HG03159 (cell line): Measurements from ENCODE around the gene FBXL4.
A peak's percentile ranks its signal among the peaks of the same experiment; 100 is the strongest.

Source experiments
- ATAC-seq: cut with Tn5 transposase; IDR thresholded peaks from one replicate; pipeline ENCODE4 v1.9.1; 2021; ENCODE audit warnings: mild to moderate bottlenecking, moderate library complexity; ENCODE audit not compliant: unreplicated experiment

Gene FBXL4

GRCh38 chr6:98840385-98840784, 107.4 kb downstream of the FBXL4 start:
- ATAC-seq, result no peak

- peak; percentile 38 for ATAC-seq
Observed at GRCh38 chr6:98839781-98840361, 107.9 kb downstream of the FBXL4 start.

GRCh38 chr6:98838975-98839374, 108.8 kb downstream of the FBXL4 start:
- no peak for ATAC-seq

- ATAC-seq, result no peak
Observed at GRCh38 chr6:98838032-98838431, 109.7 kb downstream of the FBXL4 start.

GRCh38 chr6:98836962-98837944, 110.5 kb downstream of the FBXL4 start:
- ATAC-seq, result no peak

GRCh38 chr6:98836025-98836961, 111.5 kb downstream of the FBXL4 start:
- ATAC-seq, result no peak

GRCh38 chr6:98835149-98836024, 112.4 kb downstream of the FBXL4 start:
- ATAC-seq, result no peak

- peak; percentile 66 for ATAC-seq
Observed at GRCh38 chr6:98834060-98835031, 113.4 kb downstream of the FBXL4 start, which contains the start of gene POU3F2. Gene POU3F2 (plus strand): TSS chr6:98834574. CDS start chr6:98834874, 300 bp downstream.

- no peak for ATAC-seq
Observed at GRCh38 chr6:98833307-98834059, 114.3 kb downstream of the FBXL4 start.

- no peak for ATAC-seq
Observed at GRCh38 chr6:98833057-98833306, 114.8 kb downstream of the FBXL4 start.

GRCh38 chr6:98832284-98833056, 115.3 kb downstream of the FBXL4 start:
- ATAC-seq, result no peak

- ATAC-seq, result no peak
Observed at GRCh38 chr6:98831959-98832283, 115.8 kb downstream of the FBXL4 start.

GRCh38 chr6:98831057-98831958, 116.4 kb downstream of the FBXL4 start:
- no peak for ATAC-seq

GRCh38 chr6:98830146-98830545, 117.6 kb downstream of the FBXL4 start:
- ATAC-seq, result no peak

- ATAC-seq, result no peak
Observed at GRCh38 chr6:98828941-98829411, 118.8 kb downstream of the FBXL4 start.

GRCh38 chr6:98828211-98828788, 119.4 kb downstream of the FBXL4 start:
- ATAC-seq, result no peak
